Activated CD8-positive, alpha-beta memory T cell treated with anti-CD3 and anti-CD28 coated beads for 24 hours (primary cell): Measurements from ENCODE around the gene SNX21.

Experiments
- DNase-seq: peaks from one replicate; pipeline ENCODE4 v3.0.0-alpha.2; 2020

Gene SNX21

GRCh38 chr20:45883100-45883469 is 49.5 kb downstream of the SNX21 start:
- DNase-seq = no peak

DNA sequence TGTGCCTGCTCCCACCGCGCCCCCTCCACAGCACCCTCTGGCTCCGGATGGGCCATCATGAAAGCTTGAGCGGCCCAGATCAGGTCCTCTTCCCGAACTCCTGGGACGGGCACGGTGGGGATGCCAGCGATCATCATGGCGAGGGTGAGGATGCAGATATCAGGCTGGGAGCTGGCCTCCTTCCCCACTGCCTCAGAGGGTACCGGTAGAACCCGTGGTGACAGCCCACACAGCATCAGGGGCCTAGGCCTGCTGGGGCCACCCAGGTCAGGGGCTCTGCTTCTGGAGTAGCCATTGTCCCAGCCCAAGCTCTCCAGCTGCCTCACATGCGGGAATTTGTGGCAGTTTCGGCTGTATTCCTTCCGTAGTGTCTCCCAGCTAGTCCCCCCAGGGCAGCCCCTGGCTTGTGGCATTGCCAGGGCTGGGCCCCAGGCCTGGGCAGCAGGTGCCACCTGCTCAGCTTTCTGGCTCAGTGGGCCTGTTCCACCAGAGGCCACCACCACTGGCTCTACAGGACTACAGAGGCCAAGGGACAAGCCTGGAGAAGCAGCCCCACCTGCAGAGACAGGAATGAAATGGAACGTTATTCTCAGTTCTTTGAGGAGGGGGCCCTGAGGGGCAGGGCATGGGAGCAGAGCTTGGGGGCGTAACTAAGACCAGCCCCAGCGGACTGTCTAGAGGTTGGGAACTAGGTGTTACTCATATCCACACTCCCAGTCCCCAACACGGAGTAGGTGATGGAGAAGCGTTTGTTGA is 53.2 kb downstream of the SNX21 start:
- DNase-seq = no peak

DNA sequence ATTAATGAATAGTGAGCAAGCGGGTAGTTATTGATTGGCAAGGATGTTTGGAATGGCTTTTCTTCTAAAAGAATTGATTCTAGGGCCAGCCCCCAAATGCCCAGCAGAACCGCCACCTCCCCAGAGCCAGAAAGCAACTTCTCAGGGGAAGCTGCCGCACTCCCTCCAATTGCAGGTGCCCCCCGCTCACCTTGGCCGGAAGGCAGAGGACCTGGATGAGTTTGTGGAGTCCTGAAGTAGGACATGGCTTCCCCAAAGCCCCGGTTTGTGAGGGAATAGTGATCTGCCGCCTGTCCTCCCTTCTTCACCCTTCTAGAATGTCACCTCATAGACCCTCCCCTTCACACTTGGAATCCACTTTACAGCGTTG is 53.7 kb downstream of the SNX21 start, which contains the start of gene SPATA25:
SPATA25 (minus strand) TSS at position 277 of the 370 bp plus-strand sequence; CDS start at position 245, 32 bp downstream.
- DNase-seq = no peak

DNA sequence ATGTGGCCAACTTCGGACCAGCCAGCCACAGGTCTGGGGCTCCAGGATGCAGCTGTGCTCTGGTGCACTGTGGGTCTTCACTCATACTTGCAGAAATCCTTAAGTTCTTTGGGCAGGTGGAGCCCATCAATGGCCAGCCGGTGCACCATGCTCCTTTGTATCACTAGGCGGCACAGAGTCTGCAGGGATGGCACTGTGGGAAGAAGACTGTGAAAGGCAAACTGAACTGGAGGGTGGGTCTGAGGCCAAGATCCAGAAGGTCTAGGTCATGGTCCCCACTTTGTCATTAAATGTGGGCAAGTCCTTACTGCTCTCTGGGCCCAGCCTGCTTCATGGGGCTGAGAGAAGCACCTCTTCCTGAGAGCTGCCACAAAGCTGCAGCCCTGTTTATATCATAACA is 55.1 kb downstream of the SNX21 start:
- no peak for DNase-seq

DNA sequence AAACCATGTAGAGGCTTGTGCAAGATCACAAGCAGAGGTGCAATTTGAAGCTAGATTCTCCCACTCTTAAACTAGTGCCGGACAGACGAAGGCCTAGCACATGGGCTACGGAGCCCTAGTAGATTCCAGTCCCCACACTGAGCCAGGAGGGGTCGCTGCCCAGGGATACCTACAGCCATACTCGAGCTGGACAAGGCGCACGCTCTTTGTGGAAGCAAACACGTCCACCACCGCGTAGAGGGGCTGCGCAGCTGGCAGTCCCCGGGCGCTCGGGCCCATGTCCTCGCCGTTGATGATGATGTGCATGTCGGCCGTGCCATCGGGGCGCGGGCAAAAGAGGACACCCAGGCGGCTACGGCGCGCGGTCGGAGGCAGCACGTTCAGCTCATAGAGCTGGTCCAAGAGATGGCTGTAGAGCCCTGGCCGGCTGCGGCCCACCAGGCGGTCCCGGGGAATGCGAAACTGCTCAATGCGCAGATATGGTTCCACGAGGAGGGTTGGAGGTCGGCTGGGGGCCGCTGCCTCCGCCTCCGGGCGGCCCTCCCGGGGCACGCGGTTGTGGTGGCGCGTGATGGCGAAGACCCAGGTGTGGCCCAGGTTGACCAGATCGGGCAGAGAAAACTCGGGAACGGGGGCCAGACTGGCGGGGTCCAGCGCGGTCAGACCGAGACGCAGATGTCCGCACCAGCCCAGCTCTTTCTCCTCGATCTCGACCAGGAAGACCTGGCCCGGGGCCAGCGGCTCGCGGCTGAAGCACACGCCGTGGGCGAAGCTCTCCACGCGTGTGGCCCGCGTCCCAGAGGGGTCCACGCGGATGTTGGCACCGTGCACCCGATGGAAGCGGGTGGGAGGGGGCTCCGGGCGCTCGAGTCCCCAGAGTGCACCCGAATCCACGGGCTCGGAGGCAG is 56.7 kb downstream of the SNX21 start:
- DNase-seq = peak; percentile 82

GRCh38 chr20:45890985-45891983 is 57.7 kb downstream of the SNX21 start, which contains the start of the genes CTSA and NEURL2:
TSS of gene CTSA (plus strand) at chr20:45891335. CDS start at chr20:45891569, 234 bp downstream.
TSS of gene NEURL2 (minus strand) at chr20:45891208. CDS start at chr20:45890991, 217 bp downstream.
- DNase-seq = peak; percentile 95

DNA sequence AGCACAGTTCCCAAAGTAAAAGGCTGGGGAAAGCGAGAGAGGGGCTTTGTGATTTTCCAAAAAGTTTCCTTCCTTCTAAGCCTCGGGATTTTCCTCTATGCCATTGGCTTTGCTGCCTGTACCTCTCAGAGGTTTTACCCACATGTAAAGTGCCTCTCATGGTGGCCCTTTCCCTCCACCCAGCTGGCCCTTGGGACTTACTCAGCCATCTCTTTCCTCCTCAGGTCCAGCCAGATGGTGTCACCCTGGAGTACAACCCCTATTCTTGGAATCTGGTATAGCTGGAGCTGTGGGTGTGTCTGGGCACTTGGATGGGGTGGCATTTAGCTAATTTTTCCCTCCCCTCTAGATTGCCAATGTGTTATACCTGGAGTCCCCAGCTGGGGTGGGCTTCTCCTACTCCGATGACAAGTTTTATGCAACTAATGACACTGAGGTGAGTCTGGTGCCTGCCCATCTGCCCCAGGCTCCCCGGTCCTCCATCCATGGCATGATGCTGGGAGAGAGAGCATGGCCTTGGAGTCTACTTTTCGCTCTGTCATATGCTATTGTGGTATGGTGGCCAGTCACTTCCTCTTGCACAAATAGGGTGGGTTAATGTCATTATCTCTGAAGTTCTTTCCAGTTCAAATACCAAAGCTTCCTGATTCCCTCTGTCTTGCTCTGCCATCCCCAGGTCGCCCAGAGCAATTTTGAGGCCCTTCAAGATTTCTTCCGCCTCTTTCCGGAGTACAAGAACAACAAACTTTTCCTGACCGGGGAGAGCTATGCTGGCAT is 58.6 kb downstream of the SNX21 start:
- no peak for DNase-seq
